Retinal pigment epithelial cell (primary cell): Measurements from ENCODE around the gene RHOBTB1.
A peak's percentile ranks its signal among the peaks of the same experiment; 100 is the strongest.

Source experiments
- DNase-seq: peaks from one replicate; pipeline ENCODE4 v3.0.0-alpha.2; 2010; ENCODE audit warnings: low read depth
- H3K4me3 ChIP-seq: 2 replicates; pipeline ENCODE4 v1.5.1; 2011; ENCODE audit warnings: mild to moderate bottlenecking, low read length, control low read depth, moderate library complexity
- TF ChIP-seq, protein P1 (sequence below): conservative IDR thresholded peaks from 2 replicates; pipeline ENCODE4 v1.5.1; 2011; ENCODE audit warnings: low read depth, low read length, control low read depth, inconsistent platforms

Gene RHOBTB1

DNA sequence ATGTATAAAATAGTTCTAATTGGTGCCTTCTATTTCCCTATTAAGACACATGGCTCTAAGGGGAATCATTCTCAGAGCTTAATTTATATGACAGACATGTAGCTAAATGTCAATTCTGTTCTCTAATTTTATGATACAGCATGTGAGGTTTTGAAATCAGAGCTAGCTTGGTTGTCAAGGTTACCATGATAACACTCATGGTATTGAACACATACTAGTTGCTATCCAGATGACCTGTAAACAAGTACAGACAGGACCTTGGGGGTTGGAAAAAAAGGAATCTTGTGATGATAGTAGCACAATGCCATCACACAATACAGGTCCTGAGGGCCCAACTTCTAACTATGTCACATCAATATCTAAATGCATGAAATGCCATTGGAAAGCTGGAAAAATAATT is 49.2 kb downstream of the RHOBTB1 start:
- TF ChIP-seq, protein P1, sequence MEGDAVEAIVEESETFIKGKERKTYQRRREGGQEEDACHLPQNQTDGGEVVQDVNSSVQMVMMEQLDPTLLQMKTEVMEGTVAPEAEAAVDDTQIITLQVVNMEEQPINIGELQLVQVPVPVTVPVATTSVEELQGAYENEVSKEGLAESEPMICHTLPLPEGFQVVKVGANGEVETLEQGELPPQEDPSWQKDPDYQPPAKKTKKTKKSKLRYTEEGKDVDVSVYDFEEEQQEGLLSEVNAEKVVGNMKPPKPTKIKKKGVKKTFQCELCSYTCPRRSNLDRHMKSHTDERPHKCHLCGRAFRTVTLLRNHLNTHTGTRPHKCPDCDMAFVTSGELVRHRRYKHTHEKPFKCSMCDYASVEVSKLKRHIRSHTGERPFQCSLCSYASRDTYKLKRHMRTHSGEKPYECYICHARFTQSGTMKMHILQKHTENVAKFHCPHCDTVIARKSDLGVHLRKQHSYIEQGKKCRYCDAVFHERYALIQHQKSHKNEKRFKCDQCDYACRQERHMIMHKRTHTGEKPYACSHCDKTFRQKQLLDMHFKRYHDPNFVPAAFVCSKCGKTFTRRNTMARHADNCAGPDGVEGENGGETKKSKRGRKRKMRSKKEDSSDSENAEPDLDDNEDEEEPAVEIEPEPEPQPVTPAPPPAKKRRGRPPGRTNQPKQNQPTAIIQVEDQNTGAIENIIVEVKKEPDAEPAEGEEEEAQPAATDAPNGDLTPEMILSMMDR: no peak
- no peak for DNase-seq
- H3K4me3 ChIP-seq: no peak overlapping the region

DNA sequence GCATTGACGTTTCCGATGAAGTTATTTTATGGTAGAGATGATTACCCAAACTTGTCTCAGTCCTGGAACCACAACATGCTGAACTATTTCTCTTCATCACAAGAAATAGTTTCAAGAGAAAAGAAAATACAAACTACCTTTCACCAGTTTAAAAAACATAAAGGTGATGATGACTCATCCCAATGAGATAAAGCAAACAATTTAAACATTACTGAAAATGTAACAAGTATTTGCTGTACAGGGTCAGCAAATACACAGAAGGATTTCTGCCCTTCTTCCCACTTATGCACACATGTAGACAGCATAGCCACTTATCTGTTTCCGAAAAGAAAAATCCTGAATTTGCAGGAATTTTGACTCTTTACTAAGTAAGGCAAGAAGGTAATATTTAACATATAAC is 50.8 kb downstream of the RHOBTB1 start:
- TF ChIP-seq, protein P1: no peak
- no peak overlapping the region for H3K4me3 ChIP-seq
- DNase-seq: no peak

DNA sequence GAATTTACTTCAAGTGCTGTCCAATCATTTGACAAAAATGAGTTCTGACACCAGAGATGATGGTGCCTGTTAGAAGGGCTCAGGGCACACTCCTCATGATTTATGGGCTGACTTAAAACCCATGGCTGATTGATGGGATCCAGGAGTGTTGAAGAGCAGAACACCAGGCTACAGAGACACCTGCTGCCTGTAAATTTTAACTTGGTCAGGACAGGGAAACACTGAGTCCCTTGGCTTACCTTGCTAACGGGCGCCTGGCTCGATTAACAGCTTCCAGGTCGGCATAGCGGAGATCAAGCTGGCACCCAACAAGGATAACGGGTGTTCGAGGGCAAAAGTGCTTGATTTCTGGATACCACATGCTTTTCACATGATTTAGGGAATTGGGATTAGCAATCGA is 51.4 kb downstream of the RHOBTB1 start:
- no peak for DNase-seq
- TF ChIP-seq, protein P1: no peak
- H3K4me3 ChIP-seq: no peak overlapping the region

DNA sequence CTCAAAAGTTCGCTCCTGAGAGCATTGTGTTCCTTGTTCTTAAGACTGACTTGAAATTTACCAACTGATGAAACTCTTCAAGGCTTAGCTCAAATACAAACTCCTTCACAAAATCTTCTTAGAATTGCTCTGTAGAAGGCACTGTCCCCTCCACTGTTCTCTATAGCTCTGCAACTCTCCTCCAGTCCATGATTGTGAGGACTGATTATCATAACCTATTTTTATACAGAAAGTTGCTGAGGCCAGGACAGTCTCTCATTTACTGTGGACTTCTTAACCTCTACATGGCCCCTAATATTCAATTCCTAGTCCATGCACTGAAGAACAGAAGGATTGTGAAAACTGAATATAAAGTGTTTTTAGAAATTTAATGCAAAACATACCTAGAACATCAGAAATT is 53.2 kb downstream of the RHOBTB1 start:
- TF ChIP-seq, protein P1: no peak
- no peak for DNase-seq
- H3K4me3 ChIP-seq: no peak overlapping the region

DNA sequence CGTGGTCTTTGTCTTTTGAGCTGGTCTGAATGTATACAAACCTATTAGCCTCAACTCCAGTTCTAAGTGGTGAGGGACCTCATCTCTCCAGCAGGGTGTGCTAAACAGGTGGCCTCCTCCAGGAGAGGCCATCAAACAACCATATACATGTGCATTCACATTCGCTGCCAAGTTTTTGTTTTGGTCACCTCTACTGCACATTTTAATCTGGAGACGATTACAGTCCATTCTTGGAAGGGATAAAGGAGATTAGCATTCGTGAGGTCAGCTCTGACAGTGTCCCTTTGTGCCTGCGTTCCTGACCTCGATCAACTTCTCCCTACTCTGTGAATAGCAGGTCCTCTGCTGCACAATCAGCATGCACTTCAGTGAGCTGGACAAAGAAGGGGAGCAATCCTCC is 60.8 kb downstream of the RHOBTB1 start:
- DNase-seq: peak; percentile 78
- H3K4me3 ChIP-seq: no peak overlapping the region
- TF ChIP-seq, protein P1: peak; percentile 81

DNA sequence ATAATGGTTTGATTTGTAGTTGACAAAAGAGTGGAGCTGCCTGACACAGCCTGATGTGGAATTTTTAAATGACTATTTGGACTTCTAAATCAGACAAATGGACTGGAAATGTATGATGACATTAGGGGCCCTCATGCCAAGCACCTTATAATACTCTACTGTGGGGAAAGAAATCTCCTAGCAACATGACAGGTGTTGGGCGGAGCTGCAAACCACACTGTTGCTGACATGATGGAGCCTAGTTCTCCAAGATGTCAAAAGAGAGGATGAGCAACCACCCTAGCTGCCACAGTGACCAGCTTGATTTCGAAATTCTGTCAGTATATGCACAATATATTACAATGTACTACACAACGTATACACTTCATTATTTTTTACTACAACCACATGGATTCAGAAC is 65.8 kb downstream of the RHOBTB1 start:
- no peak overlapping the region for H3K4me3 ChIP-seq
- TF ChIP-seq, protein P1: no peak
- no peak for DNase-seq

DNA sequence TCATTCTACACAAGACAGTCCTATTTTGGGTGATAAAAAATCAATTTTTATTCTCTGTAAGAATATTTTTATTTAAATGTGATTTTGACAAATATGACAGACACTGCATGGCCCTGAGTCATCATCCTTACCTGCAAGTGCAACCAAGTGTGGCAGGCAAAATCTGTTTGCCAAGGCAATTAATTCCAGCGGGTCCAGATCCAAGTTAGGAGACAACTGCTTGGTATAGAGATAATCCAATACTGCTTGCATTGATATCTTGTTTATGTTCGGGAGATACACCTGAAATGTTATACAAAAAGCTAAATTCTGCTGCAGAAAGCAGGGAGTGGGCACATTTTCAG is 66.2 kb downstream of the RHOBTB1 start:
- H3K4me3 ChIP-seq: no peak overlapping the region
- TF ChIP-seq, protein P1: no peak
- DNase-seq: no peak
